Thyroid gland (tissue), 4 donors: ENCODE data around the gene LSMEM2. TPM values are rescaled to one million over a fixed set of nuclear protein-coding genes. Genes with fewer than 3 reads are reported as not detected.

Source experiments
- DNase-seq, 2 donors: peaks; one replicate each; pipeline ENCODE4 v3.0.0-alpha.2; 2019
- H3K27ac ChIP-seq, 3 donors: fragments of 200-600 bp; sonication (generic); 1 replicate in 2 of 3; 2 replicates in 1 of 3; pipeline ENCODE4 v1.5.1; 2016 to 2019; ENCODE audit warnings: mild to moderate bottlenecking in 1 of 3, moderate library complexity in 1 of 3
- H3K27me3 ChIP-seq: fragments of 200-600 bp; sonication (generic); one replicate; pipeline ENCODE4 v1.5.1; 2019
- H3K36me3 ChIP-seq, 2 donors: fragments of 200-600 bp; sonication (generic); one replicate each; pipeline ENCODE4 v1.5.1; 2016 to 2019
- H3K4me1 ChIP-seq, 2 donors: fragments of 200-600 bp; sonication (generic); one replicate each; pipeline ENCODE4 v1.5.1; 2017 to 2019
- H3K4me3 ChIP-seq, 3 donors: fragments of 200-600 bp; sonication (generic); replicated peaks in 1 of 3; 1 replicate in 2 of 3; 2 replicates in 1 of 3; pipeline ENCODE4 v1.5.1; 2016; ENCODE audit warnings: mild to moderate bottlenecking in 1 of 3
- H3K9me3 ChIP-seq: fragments of 200-600 bp; sonication (generic); one replicate; pipeline ENCODE4 v1.5.1; 2017
- CTCF ChIP-seq, 6 experiments: fragments of 200-600 bp in 3 of 6; fragments of 450-650 bp in 3 of 6; sonication (generic) in 3 of 6; IDR thresholded peaks; one replicate each; pipeline ENCODE4 v1.5.1; 2016 to 2019; ENCODE audit warnings: antibody characterized with exemption in 6 of 6, mild to moderate bottlenecking in 2 of 6, inconsistent platforms in 1 of 6, moderate library complexity in 1 of 6
- POLR2A ChIP-seq, 2 donors: fragments of 450-650 bp; IDR thresholded peaks; one replicate each; pipeline ENCODE4 v1.6.1; 2017; ENCODE audit warnings: antibody characterized with exemption in 2 of 2, mild to moderate bottlenecking in 2 of 2, moderate library complexity in 1 of 2
- WGBS, 2 donors: methylation state at CpG; one replicate each; pipeline ENCODE4 v1.1.5; 2017; 5-methylcytosine and 5-hydroxymethylcytosine counted together
- intact Hi-C: fragments of 100-400 bp; cut with DNase I; formaldehyde crosslinking; loops from one replicate; pipeline ENCODE4 v1.15.1; 2023
- total RNA-seq, 4 donors: library from RNA; depleted of rRNA; stranded (reverse); fragments of >200 nt; gene quantifications; one replicate each; pipeline ENCODE4 v1.2.3, GENCODE V29; 2016

The LSMEM2 gene
- total RNA-seq, 4 donors from 2014 or later, result not detected

GRCh38 chr3:50322115-50322385 lies 43.2 kb downstream of the LSMEM2 start:
- intact Hi-C loops, result no loop called here
- Histone ChIP-seq H3K27ac (peak overlapping the region; percentile 96 to 98 (median 98)), H3K4me3 (peak overlapping the region; percentile 3 to 86 (median 43)), H3K27me3 (no peaks in the 10 kb centered on the region), H3K4me1 (peaks cover 34 to 61% of the 10 kb centered on the region in 2 donors), H3K36me3 (peaks cover 10 to 18% of the 10 kb centered on the region in 2 donors), H3K9me3 (no peaks in the 10 kb centered on the region)
- WGBS, 2 donors, result 10 to 35% methylated on average over 2 to 13 of the region's 14 CpGs
- DNase-seq, result no peak
- TF ChIP-seq CTCF (IDR thresholded peaks at IDR 0.05) (no peak), POLR2A (IDR thresholded peaks at IDR 0.05) (no peak)

- Histone ChIP-seq H3K4me3 (peak within 1 kb of the TSS; percentile 3 to 86 (median 43)), H3K27ac (peak within 1 kb of the TSS; percentile 96 to 98 (median 98)), H3K27me3 (no peaks in the 10 kb centered on the region), H3K4me1 (peaks cover 34 to 60% of the 10 kb centered on the region in 2 donors), H3K9me3 (no peaks in the 10 kb centered on the region), H3K36me3 (peaks cover 10 to 13% of the 10 kb centered on the region in 2 donors)
- peak in 1 of 2 donors; percentile 50 for DNase-seq
- WGBS, 2 donors, result 52 to 57% methylated on average over 24 to 27 of the region's 31 CpGs
- TF ChIP-seq POLR2A (IDR thresholded peaks at IDR 0.05), result no peak
- TF ChIP-seq CTCF (IDR thresholded peaks at IDR 0.05), result no peak
- intact Hi-C loops, result no loop called here
These were observed 43.7 kb downstream of the LSMEM2 start, which contains the start of gene HYAL2 for GRCh38 chr3:50322386-50323091. HYAL2 (minus strand) TSS chr3:50322745; CDS start chr3:50320489, 2,256 bp downstream.

GRCh38 chr3:50323092-50323600 lies 44.3 kb downstream of the LSMEM2 start:
- WGBS, 2 donors, result 48% methylated on average over 4 of the region's 4 CpGs; no CpG with 5 or more reads in 1 of the 2 donors
- H3K36me3 ChIP-seq, result peaks cover 7 to 9% of the 10 kb centered on the region in 2 donors
- H3K4me1 ChIP-seq, result peaks cover 32 to 54% of the 10 kb centered on the region in 2 donors
- no peak overlapping the region for H3K4me3 ChIP-seq
- H3K9me3 ChIP-seq, result no peaks in the 10 kb centered on the region
- intact Hi-C loops, result no loop called here
- no peak for DNase-seq
- no peaks in the 10 kb centered on the region for H3K27me3 ChIP-seq
- peak overlapping the region; percentile 44 to 98 (median 96) for H3K27ac ChIP-seq
- TF ChIP-seq POLR2A (IDR thresholded peaks at IDR 0.05) (no peak), CTCF (IDR thresholded peaks at IDR 0.05) (no peak)

- TF ChIP-seq POLR2A (IDR thresholded peaks at IDR 0.05) (no peak), CTCF (IDR thresholded peaks at IDR 0.05) (no peak)
- DNase-seq, result no peak
- intact Hi-C loops, result no loop called here
- Histone ChIP-seq H3K4me1 (peaks cover 31 to 51% of the 10 kb centered on the region in 2 donors), H3K36me3 (peaks cover 4 to 5% of the 10 kb centered on the region in 2 donors), H3K4me3 (no peak overlapping the region), H3K27me3 (no peaks in the 10 kb centered on the region), H3K27ac (peak overlapping the region; percentile 22 to 98 (median 96)), H3K9me3 (no peaks in the 10 kb centered on the region)
- WGBS, 2 donors, result 79 to 81% methylated on average over 4 to 5 of the region's 5 CpGs
These were observed 44.8 kb downstream of the LSMEM2 start for GRCh38 chr3:50323614-50324199.
